HepG2 (cell line): ENCODE results near the gene BCL2L1.
"Not testable (repeated sequence)": the region's sequence is repeated elsewhere in the genome, so short reads cannot be mapped to it uniquely, and the experiment has no call there.

ENCODE experiments used
- CHD2 ChIP-seq: IDR thresholded peaks from 2 replicates; pipeline ENCODE4 v1.6.1; 2011; ENCODE audit warnings: low read depth, low read length, improper control_type of control experiment
- CHD4 ChIP-seq: fragments of 200-600 bp; sonication (generic); IDR thresholded peaks from 2 replicates; pipeline ENCODE4 v1.7.0; 2017; ENCODE audit warnings: mild to moderate bottlenecking, low read length, borderline replicate concordance
- CTCF ChIP-seq: sonication (generic); formaldehyde crosslinking; IDR thresholded peaks from 2 replicates; pipeline ENCODE4 v1.5.0; 2020; ENCODE audit warnings: mild to moderate bottlenecking, missing genetic modification reagents, moderate library complexity
- ELK4 ChIP-seq: sonication (generic); formaldehyde crosslinking; IDR thresholded peaks from 2 replicates; pipeline ENCODE4 v1.9.0; 2021; ENCODE audit warnings: missing genetic modification reagents, borderline replicate concordance
- HNRNPLL ChIP-seq: fragments of 200-400 bp; formaldehyde crosslinking; IDR thresholded peaks from 2 replicates; pipeline ENCODE4 v1.6.1; 2017; ENCODE audit warnings: mild to moderate bottlenecking, low read depth, low read length; ENCODE audit not compliant: poor library complexity, severe bottlenecking
- KDM2A ChIP-seq: sonication (generic); formaldehyde crosslinking; IDR thresholded peaks from 2 replicates; pipeline ENCODE4 v1.4.0; 2020; ENCODE audit warnings: low read depth, missing genetic modification reagents, borderline replicate concordance
- KLF16 ChIP-seq, 2 experiments: sonication (generic) in 1 of 2; formaldehyde crosslinking in 1 of 2; IDR thresholded peaks; 2 replicates each; pipeline versions ENCODE4 v1.6.1 to v1.8.0; 2016 to 2023; ENCODE audit warnings: missing genetic modification reagents in 2 of 2, missing compliant biosample characterization in 1 of 2
- NFE2L1 ChIP-seq: sonication (generic); formaldehyde crosslinking; IDR thresholded peaks from 2 replicates; pipeline ENCODE4 v1.4.0; 2020; ENCODE audit warnings: missing genetic modification reagents, mild to moderate bottlenecking, borderline replicate concordance
- ZBTB20 ChIP-seq: sonication (generic); formaldehyde crosslinking; IDR thresholded peaks from 2 replicates; pipeline ENCODE4 v1.8.1; 2023; ENCODE audit warnings: missing genetic modification reagents, low read depth, mild to moderate bottlenecking, borderline replicate concordance
- ZBTB21 ChIP-seq: sonication (generic); formaldehyde crosslinking; IDR thresholded peaks from 2 replicates; pipeline ENCODE4 v1.4.0; 2020; ENCODE audit warnings: missing genetic modification reagents
- ZBTB7A ChIP-seq: sonication (generic); formaldehyde crosslinking; IDR thresholded peaks from 2 replicates; pipeline ENCODE4 v1.8.0; 2022; ENCODE audit warnings: mild to moderate bottlenecking, missing genetic modification reagents
- ZNF205 ChIP-seq: IDR thresholded peaks from 2 replicates; pipeline ENCODE4 v1.6.1; 2018; ENCODE audit warnings: missing biosample characterization, missing genetic modification reagents
- ZNF414 ChIP-seq: sonication (generic); formaldehyde crosslinking; IDR thresholded peaks from 2 replicates; pipeline ENCODE4 v1.5.0; 2020; ENCODE audit warnings: missing genetic modification reagents
- ZNF431 ChIP-seq: sonication (generic); formaldehyde crosslinking; IDR thresholded peaks from 2 replicates; pipeline ENCODE4 v1.9.0; 2022; ENCODE audit warnings: missing genetic modification reagents, low read depth, mild to moderate bottlenecking, borderline replicate concordance

DNA sequence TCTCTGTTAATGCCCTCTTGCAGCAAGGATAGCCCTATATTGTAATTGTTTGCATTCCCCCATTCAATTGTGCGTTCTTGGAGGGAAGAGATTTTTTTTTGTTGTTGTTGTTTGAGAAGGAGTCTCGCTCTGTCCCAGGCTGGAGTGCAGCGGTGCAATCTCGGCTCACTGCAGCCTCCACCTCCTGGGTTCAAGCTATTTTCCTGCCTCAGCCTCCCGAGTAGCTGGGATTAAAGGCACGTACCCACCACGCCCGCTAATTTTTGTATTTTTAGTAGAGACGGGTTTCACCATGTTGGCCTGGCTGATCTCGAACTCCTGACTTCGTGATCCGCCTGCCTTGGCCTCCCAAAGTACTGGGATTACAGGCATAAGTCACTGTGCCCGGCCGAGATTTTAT, 24.4 kb upstream of the BCL2L1 start:
- not testable (repeated sequence) for TF ChIP-seq NFE2L1 (CRISPR knock-in tag); ZBTB7A (CRISPR knock-in tag); ZNF205 (CRISPR knock-in tag); HNRNPLL; ELK4 (CRISPR knock-in tag); CHD4; CHD2; ZNF414 (CRISPR knock-in tag); ZBTB20 (CRISPR knock-in tag); ZNF431 (CRISPR knock-in tag); ZBTB21 (CRISPR knock-in tag); KDM2A; KLF16 (CRISPR knock-in tag; IDR thresholded peaks at IDR 0.05); CTCF (CRISPR knock-in tag)
